GM12874 (cell line): Measurements from ENCODE around the gene LDLRAD3.

ENCODE experiments used
- CTCF ChIP-seq: IDR thresholded peaks from 2 replicates; pipeline ENCODE4 v1.5.1; 2011; ENCODE audit warnings: low read depth, mild to moderate bottlenecking, control low read depth, low read length, moderate library complexity; ENCODE audit not compliant: insufficient read depth

The LDLRAD3 gene

GRCh38 chr11:36162006-36162882, 218.4 kb downstream of the LDLRAD3 start:
- TF ChIP-seq CTCF, result no peak

GRCh38 chr11:36162883-36163434, 219.1 kb downstream of the LDLRAD3 start:
- no peak for TF ChIP-seq CTCF

- no peak for TF ChIP-seq CTCF
Observed at GRCh38 chr11:36164506-36165250, 220.8 kb downstream of the LDLRAD3 start.

- TF ChIP-seq CTCF, result no peak
Observed at GRCh38 chr11:36165621-36166397, 221.9 kb downstream of the LDLRAD3 start.

GRCh38 chr11:36167073-36167472, 223.2 kb downstream of the LDLRAD3 start:
- no peak for TF ChIP-seq CTCF

- TF ChIP-seq CTCF, result no peak
Observed at GRCh38 chr11:36167729-36168128, 223.9 kb downstream of the LDLRAD3 start.

GRCh38 chr11:36177836-36178235, 234.0 kb downstream of the LDLRAD3 start:
- no peak for TF ChIP-seq CTCF
